ENCODE results near the gene GRB10.
"Not testable (repeated sequence)": the region's sequence is repeated elsewhere in the genome, so short reads cannot be mapped to it uniquely, and the experiment has no call there.

The GRB10 gene

GRCh38 chr7:50553973-50554372 lies 228.7 kb downstream of the GRB10 start:
- no peaks in the 10 kb centered on the region for H3K9me3 ChIP-seq (replicated peaks in 1 of 11)
- TF ChIP-seq Cebpa-rat (IDR thresholded peaks at IDR 0.05), result no peak
- H3K27me3 ChIP-seq, result no peaks in the 10 kb centered on the region
- H3K36me3 ChIP-seq, result no peaks in the 10 kb centered on the region
- no peak overlapping the region for H3K27ac ChIP-seq
- H4K20me1 ChIP-seq, result no peaks in the 10 kb centered on the region; a peak in 2 of 22 replicates
- no peak overlapping the region for H3K4me3 ChIP-seq
- H3K4me1 ChIP-seq, result peaks cover 0 to 11% (median 9%) of the 10 kb centered on the region in 10 experiments; a peak in 11 of 20 replicates
- H3K9ac ChIP-seq, result no peak overlapping the region
- no peak overlapping the region for H3K4me2 ChIP-seq

GRCh38 chr7:50552921-50553320 lies 229.8 kb downstream of the GRB10 start:
- Histone ChIP-seq H3K4me1 (peaks cover 0 to under 1% (median 0%) of the 10 kb centered on the region in 10 experiments; a peak in 2 of 20 replicates), H3K27ac (no peak overlapping the region), H3K4me2 (no peak overlapping the region), H3K27me3 (no peaks in the 10 kb centered on the region), H4K20me1 (no peaks in the 10 kb centered on the region; a peak in 2 of 22 replicates), H3K36me3 (no peaks in the 10 kb centered on the region), H3K9ac (no peak overlapping the region), H3K9me3 (replicated peaks in 1 of 11) (no peaks in the 10 kb centered on the region), H3K4me3 (no peak overlapping the region)
- no peak for TF ChIP-seq Cebpa-rat (IDR thresholded peaks at IDR 0.05)

DNA sequence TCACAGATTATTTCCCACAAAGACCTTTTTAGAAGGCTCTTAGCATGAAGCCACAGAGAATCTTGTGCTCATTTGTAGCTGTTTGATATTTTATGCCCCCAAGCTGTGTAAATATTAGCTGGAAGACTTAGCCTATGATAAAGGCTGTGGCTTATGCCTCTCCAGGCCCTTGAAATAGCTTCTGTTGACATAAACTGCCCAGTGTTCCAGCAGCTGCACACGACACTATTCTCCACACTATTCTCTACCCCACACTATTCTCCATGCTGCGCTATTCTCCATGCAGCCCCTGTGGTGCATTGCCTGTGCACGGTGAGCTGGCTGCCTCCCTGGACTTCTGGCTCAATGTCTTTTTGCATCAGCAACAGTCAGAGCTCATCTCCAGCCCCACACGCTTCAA lies 230.6 kb downstream of the GRB10 start:
- Histone ChIP-seq H3K9ac (no peak overlapping the region), H4K20me1 (no peaks in the 10 kb centered on the region; a peak in 2 of 22 replicates), H3K36me3 (no peaks in the 10 kb centered on the region), H3K4me3 (no peak overlapping the region), H3K27me3 (no peaks in the 10 kb centered on the region), H3K4me2 (no peak overlapping the region), H3K27ac (no peak overlapping the region), H3K9me3 (replicated peaks in 1 of 11) (no peaks in the 10 kb centered on the region), H3K4me1 (no peaks in the 10 kb centered on the region)
- TF ChIP-seq Cebpa-rat (IDR thresholded peaks at IDR 0.05), result no peak

DNA sequence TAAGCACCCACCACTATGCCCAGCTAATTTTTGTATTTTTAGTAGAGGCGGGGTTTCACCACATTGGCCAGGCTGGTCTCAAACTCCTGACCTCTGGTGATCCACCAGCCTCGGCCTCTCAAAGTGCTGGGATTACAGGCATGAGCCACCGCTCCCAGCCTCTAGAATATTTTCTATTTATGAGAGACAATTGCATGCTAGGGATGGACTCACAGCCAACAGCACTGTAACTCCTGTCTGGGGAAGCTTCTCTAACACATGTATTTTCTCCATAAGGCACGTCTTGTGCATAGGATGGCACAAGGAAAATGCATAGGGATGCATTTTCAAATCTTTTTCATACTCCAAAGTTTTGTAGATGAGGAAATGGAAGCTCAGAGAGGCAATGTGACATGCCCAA lies 237.1 kb downstream of the GRB10 start:
- H3K9me3 ChIP-seq (replicated peaks in 1 of 11); H3K4me3 ChIP-seq; H3K9ac ChIP-seq; H3K27me3 ChIP-seq; H4K20me1 ChIP-seq; H3K4me2 ChIP-seq; H3K4me1 ChIP-seq; H3K36me3 ChIP-seq; H3K27ac ChIP-seq: not testable (repeated sequence)

DNA sequence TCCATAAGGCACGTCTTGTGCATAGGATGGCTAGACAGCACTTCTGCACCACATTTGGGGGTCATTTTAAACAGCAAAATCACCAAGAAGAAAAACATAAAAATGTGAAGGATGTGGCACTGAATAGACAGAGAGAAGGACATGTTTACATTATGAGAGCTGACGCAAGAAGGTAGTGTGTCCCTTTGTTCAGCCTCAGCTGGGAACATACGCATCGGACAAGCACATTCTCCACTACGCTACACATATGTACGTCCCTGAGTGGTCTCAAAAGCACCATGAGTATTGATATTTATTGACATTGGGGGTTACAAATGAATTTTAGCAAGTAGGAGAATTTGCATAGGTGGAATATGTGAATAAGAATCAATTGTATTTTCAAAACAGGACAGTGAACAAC lies 237.7 kb downstream of the GRB10 start:
- Histone ChIP-seq H3K27ac (no peak overlapping the region), H3K36me3 (no peaks in the 10 kb centered on the region), H4K20me1 (no peaks in the 10 kb centered on the region), H3K4me1 (peaks cover 0 to 6% (median 0%) of the 10 kb centered on the region in 10 experiments; a peak in 2 of 20 replicates), H3K9ac (no peak overlapping the region), H3K4me2 (no peak overlapping the region), H3K27me3 (no peaks in the 10 kb centered on the region), H3K4me3 (no peak overlapping the region), H3K9me3 (replicated peaks in 1 of 11) (no peaks in the 10 kb centered on the region)
- no peak for TF ChIP-seq Cebpa-rat (IDR thresholded peaks at IDR 0.05)

DNA sequence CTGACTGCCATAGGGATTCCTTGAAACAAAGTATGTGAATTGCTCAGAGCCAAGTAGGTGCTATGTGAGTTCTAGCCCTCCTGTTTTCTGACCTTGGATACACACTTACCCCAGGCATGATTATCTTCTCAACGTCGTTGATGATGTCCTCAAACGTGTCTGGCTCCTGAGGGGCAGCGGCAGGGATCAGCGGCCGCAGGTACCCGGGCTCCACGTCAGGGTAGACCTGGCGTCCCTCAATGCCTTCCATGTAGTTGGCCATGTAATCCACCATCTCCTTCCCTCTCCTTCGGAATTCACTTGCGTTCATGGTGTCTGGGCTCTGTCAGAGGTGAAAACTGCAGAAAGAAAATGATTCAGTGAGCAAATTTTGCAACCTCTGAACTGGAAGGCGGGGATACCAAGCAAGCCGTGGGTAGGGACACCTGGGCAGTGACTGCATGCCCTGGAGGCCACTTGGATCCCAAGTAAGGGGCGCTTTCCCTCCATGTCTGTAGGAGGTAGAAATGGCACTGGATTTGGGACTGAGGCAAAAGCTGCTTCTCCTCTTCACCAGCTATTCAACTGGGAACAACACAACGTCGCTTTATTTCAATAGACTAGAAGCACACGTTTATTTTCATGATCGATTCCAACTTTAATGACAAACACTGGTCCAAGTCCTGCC lies 238.8 kb downstream of the GRB10 start:
- peaks cover 0 to 6% (median 0%) of the 10 kb centered on the region in 10 experiments; a peak in 2 of 20 replicates for H3K4me1 ChIP-seq
- H3K27ac ChIP-seq, result no peak overlapping the region
- H4K20me1 ChIP-seq, result no peaks in the 10 kb centered on the region
- H3K4me2 ChIP-seq, result no peak overlapping the region
- H3K27me3 ChIP-seq, result no peaks in the 10 kb centered on the region
- H3K9me3 ChIP-seq (replicated peaks in 1 of 11), result no peaks in the 10 kb centered on the region
- H3K36me3 ChIP-seq, result no peaks in the 10 kb centered on the region
- no peak overlapping the region for H3K9ac ChIP-seq
- no peak for TF ChIP-seq Cebpa-rat (IDR thresholded peaks at IDR 0.05)
- no peak overlapping the region for H3K4me3 ChIP-seq

DNA sequence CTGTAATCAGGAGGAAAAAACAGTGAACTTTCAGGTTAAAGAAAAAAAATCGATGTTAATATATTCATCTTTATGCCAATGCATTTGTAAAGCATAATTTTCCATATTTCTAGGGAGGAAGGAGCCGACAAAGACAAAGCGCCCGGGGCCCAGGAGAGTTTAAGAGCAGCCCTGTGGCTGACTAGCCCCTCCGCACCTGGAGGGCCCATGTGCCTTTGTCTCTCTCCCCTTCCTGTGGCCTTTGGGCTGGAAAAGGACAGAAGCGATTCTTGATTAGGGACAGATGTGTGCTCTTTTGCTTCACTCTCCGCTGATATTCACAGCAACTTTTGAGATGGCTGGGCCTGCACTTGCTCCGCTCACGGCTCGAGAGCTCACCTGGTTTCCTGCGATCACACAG lies 240.6 kb downstream of the GRB10 start:
- Histone ChIP-seq H3K36me3 (no peaks in the 10 kb centered on the region), H3K9ac (no peak overlapping the region), H3K27ac (no peak overlapping the region), H3K4me3 (no peak overlapping the region), H4K20me1 (no peaks in the 10 kb centered on the region), H3K27me3 (no peaks in the 10 kb centered on the region), H3K4me1 (peaks cover 0 to 6% (median 0%) of the 10 kb centered on the region in 10 experiments; a peak in 2 of 20 replicates), H3K4me2 (no peak overlapping the region), H3K9me3 (replicated peaks in 1 of 11) (no peaks in the 10 kb centered on the region)
- TF ChIP-seq Cebpa-rat (IDR thresholded peaks at IDR 0.05), result no peak

DNA sequence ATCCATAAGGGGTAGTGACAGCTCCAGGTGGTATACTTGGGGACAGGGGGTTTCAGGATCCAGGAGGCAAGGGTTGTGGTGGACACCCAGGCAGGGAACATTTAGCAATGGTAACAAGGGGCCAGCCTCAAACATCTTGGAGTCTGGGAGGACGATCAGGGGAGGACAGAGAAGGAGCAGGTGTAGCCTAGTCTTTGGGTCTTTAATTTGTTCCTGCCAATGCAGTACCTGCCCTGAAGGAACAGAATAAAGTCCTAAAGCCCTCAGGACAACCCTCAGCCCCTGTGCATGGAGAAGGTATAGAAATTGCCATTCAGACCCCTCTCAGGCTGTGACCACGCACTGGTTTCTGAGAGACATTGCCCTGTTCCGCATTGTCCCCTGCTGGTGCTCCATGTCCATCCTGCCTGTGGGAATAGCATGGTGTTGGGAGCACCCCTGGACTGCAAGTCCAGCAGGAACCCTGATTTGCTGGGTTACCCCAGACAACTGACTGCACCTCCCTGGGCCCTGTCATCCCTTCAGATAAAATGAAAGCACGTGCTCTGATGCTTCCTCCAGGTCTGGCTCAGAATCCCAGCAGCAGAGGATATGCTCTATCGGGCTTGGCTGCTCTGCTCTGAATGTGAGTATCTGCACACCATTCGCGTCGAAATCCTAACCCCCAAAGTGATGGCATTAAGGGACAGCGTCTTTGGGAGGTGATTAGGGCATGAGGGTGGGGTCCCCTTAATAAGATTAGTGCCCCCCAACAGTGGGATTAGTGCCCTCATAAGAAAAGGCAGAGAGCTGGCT lies 241.7 kb downstream of the GRB10 start:
- Histone ChIP-seq H3K27me3 (no peaks in the 10 kb centered on the region), H3K9me3 (replicated peaks in 1 of 11) (no peaks in the 10 kb centered on the region), H4K20me1 (no peaks in the 10 kb centered on the region), H3K4me3 (no peak overlapping the region), H3K4me1 (no peaks in the 10 kb centered on the region), H3K36me3 (no peaks in the 10 kb centered on the region), H3K9ac (no peak overlapping the region), H3K27ac (no peak overlapping the region), H3K4me2 (no peak overlapping the region)
- TF ChIP-seq Cebpa-rat (IDR thresholded peaks at IDR 0.05), result no peak
